Measurements from ENCODE around the gene WAPL.

Gene WAPL

GRCh38 chr10:86506499-86506898 is 15.1 kb downstream of the WAPL start:
- no peak for DNase-seq (ENCODE audit: low read depth)
- no peak for TF ChIP-seq CTCF (IDR thresholded peaks at IDR 0.05; ENCODE audit: low read depth, low read length, missing control alignments)
- H3K4me3 ChIP-seq (ENCODE audit: low read depth, low read length) = no peak overlapping the region; the same call in 1 of the 2 replicates

DNA sequence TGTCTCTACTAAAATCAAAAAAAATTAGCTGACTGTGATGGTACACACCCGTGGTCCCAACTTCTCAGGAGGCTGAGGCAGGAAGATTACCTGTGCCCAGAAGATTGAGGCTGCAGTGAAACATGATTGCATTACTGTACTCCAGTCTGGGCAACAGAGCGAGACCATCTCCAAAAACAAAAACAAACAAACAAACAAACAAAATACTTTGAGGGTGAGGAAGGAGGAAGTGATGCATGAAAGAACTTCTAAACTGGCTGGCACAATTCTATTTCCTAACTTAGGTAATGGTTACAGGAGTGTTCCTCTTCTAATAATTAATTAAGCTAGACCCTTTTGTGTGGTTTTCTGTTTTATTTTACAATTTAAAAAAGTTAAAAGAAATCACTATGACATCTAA is 15.5 kb downstream of the WAPL start:
- H3K4me3 ChIP-seq (ENCODE audit: low read depth, low read length) = no peak overlapping the region
- no peak for TF ChIP-seq CTCF (IDR thresholded peaks at IDR 0.05; ENCODE audit: low read depth, low read length, missing control alignments)
- no peak for DNase-seq (ENCODE audit: low read depth)

DNA sequence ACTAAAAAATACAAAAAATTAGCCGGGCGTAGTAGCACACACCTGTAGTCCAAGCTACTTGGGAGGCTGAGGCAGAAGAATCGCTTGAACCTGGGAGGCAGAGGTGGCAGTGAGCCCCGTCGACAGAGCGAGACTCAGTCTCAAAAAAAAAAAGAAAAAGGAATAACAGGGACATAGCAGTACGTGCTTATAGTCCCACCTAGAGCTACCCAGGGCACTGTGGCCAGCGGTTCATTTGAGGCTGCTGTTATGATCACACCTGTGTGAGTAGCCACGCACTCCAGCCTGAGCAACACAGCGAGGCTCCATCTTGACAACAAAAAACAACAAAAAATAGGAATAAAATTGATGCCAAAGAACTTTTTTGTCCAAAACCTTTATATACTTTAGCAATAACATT is 17.1 kb downstream of the WAPL start:
- no peak overlapping the region for H3K4me3 ChIP-seq (ENCODE audit: low read depth, low read length)
- no peak for DNase-seq (ENCODE audit: low read depth)
- TF ChIP-seq CTCF (IDR thresholded peaks at IDR 0.05; ENCODE audit: low read depth, low read length, missing control alignments) = no peak

DNA sequence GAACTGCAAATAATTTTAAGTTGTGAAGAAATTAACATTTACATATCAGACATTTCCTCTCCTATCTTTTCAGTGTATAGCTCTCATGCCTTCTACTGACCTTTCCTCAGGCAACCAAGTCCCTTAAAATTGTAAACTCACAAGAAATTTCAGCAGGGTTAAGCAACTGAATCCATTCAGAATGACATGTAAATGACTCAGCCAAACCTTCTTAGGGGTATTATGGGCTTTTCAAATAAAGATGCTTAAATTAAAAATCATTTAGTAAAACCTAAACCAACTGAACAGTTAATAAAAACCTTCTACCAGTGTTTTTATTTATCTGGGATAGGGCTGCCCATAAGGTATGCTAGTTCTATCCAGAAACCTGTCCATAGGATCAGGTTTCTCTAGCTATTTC is 20.7 kb downstream of the WAPL start:
- no peak for TF ChIP-seq CTCF (IDR thresholded peaks at IDR 0.05; ENCODE audit: low read depth, low read length, missing control alignments)
- H3K4me3 ChIP-seq (ENCODE audit: low read depth, low read length) = no peak overlapping the region
- DNase-seq (ENCODE audit: low read depth) = no peak

GRCh38 chr10:86498598-86498997 is 23.0 kb downstream of the WAPL start:
- DNase-seq (ENCODE audit: low read depth) = no peak
- H3K4me3 ChIP-seq (ENCODE audit: low read depth, low read length) = no peak overlapping the region
- no peak for TF ChIP-seq CTCF (IDR thresholded peaks at IDR 0.05; ENCODE audit: low read depth, low read length, missing control alignments)

GRCh38 chr10:86497621-86498020 is 24.0 kb downstream of the WAPL start:
- TF ChIP-seq CTCF (IDR thresholded peaks at IDR 0.05; ENCODE audit: low read depth, low read length, missing control alignments) = no peak
- H3K4me3 ChIP-seq (ENCODE audit: low read depth, low read length) = no peak overlapping the region
- no peak for DNase-seq (ENCODE audit: low read depth)

GRCh38 chr10:86489960-86490612 is 31.5 kb downstream of the WAPL start:
- DNase-seq (ENCODE audit: low read depth) = no peak
- TF ChIP-seq CTCF (IDR thresholded peaks at IDR 0.05; ENCODE audit: low read depth, low read length, missing control alignments) = no peak
- H3K4me3 ChIP-seq (ENCODE audit: low read depth, low read length) = no peak overlapping the region
